DND-41 (cell line): ENCODE measurements around the gene PI4KA.

Experiments
- EZH2 ChIP-seq: IDR thresholded peaks from 3 replicates; pipeline ENCODE4 v1.6.1; 2012; ENCODE audit warnings: borderline replicate concordance, low read depth, mild to moderate bottlenecking, moderate library complexity, low read length, inconsistent platforms; ENCODE audit not compliant: severe bottlenecking
- TF ChIP-seq, protein P1 (sequence below): IDR thresholded peaks from 2 replicates; pipeline ENCODE4 v1.5.1; 2012; ENCODE audit warnings: borderline replicate concordance, low read length, moderate library complexity, mild to moderate bottlenecking; ENCODE audit not compliant: poor library complexity, severe bottlenecking; ENCODE audit errors: extremely low read depth

DNA sequence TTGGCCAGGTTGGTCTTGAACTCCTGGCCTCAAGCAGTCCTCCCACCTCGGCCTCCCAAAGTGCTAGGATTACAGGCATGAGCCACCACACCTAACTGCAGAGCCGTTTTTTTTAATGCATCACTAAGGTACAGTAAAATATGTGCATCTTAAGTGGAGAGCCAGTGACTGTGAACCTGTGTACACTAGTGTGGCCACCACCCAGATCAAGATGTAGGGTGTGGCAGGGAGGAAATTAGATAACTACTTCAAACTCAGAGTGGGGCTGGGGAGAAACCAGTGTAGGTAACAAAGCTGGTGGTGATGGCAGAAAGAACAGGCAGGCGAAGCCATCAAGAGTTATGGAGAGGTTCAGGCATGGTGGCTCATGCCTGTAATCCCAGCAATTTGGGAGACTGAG is 14.6 kb upstream of the PI4KA start:
- TF ChIP-seq, protein P1, sequence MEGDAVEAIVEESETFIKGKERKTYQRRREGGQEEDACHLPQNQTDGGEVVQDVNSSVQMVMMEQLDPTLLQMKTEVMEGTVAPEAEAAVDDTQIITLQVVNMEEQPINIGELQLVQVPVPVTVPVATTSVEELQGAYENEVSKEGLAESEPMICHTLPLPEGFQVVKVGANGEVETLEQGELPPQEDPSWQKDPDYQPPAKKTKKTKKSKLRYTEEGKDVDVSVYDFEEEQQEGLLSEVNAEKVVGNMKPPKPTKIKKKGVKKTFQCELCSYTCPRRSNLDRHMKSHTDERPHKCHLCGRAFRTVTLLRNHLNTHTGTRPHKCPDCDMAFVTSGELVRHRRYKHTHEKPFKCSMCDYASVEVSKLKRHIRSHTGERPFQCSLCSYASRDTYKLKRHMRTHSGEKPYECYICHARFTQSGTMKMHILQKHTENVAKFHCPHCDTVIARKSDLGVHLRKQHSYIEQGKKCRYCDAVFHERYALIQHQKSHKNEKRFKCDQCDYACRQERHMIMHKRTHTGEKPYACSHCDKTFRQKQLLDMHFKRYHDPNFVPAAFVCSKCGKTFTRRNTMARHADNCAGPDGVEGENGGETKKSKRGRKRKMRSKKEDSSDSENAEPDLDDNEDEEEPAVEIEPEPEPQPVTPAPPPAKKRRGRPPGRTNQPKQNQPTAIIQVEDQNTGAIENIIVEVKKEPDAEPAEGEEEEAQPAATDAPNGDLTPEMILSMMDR = no peak
- no peak for TF ChIP-seq EZH2
